GM19099 (cell line): ENCODE measurements around the gene ECT2.

ENCODE experiments used
- POLR2A ChIP-seq: IDR thresholded peaks from 3 replicates; pipeline ENCODE4 v1.6.1; 2011; ENCODE audit warnings: low read depth; ENCODE audit not compliant: insufficient read length; ENCODE audit errors: extremely low read depth

Gene ECT2

GRCh38 chr3:172750368-172751174 lies at the start of gene ECT2:
TSS of gene ECT2 (plus strand) at chr3:172750726. CDS start at chr3:172754531, 3,805 bp downstream.
- peak; percentile 78 for TF ChIP-seq POLR2A

GRCh38 chr3:172700936-172701455 lies 49.5 kb upstream of the ECT2 start:
- TF ChIP-seq POLR2A: no peak

GRCh38 chr3:172701751-172702150 lies 48.8 kb upstream of the ECT2 start:
- TF ChIP-seq POLR2A: no peak

- no peak for TF ChIP-seq POLR2A
Observed at GRCh38 chr3:172702256-172702655, 48.3 kb upstream of the ECT2 start.

GRCh38 chr3:172704001-172704400 lies 46.5 kb upstream of the ECT2 start:
- TF ChIP-seq POLR2A: no peak

- no peak for TF ChIP-seq POLR2A
Observed at GRCh38 chr3:172705170-172705569, 45.4 kb upstream of the ECT2 start.

- no peak for TF ChIP-seq POLR2A
Observed at GRCh38 chr3:172707030-172707429, 43.5 kb upstream of the ECT2 start.

- no peak for TF ChIP-seq POLR2A
Observed at GRCh38 chr3:172707967-172708366, 42.6 kb upstream of the ECT2 start.

- no peak for TF ChIP-seq POLR2A
Observed at GRCh38 chr3:172708921-172709773, 41.4 kb upstream of the ECT2 start.

- no peak for TF ChIP-seq POLR2A
Observed at GRCh38 chr3:172709774-172710663, 40.5 kb upstream of the ECT2 start.

- peak; percentile 89 for TF ChIP-seq POLR2A
Observed at GRCh38 chr3:172710664-172711453, 39.7 kb upstream of the ECT2 start, which contains the start of gene NCEH1. TSS of gene NCEH1 (minus strand) at chr3:172711067. CDS start at chr3:172710984, 83 bp downstream.

GRCh38 chr3:172711454-172711795 lies 39.1 kb upstream of the ECT2 start:
- no peak for TF ChIP-seq POLR2A

- no peak for TF ChIP-seq POLR2A
Observed at GRCh38 chr3:172713316-172713715, 37.2 kb upstream of the ECT2 start.

- no peak for TF ChIP-seq POLR2A
Observed at GRCh38 chr3:172716476-172716875, 34.0 kb upstream of the ECT2 start.
